ENCODE measurements around the gene FOXD2. TPM values are rescaled to one million over a fixed set of nuclear protein-coding genes. Genes with fewer than 3 reads are reported as not detected.

Gene FOXD2
- total RNA-seq, 1 experiment from 2014 or later, result 0.07 TPM

GRCh38 chr1:47477595-47478080 is 39.8 kb downstream of the FOXD2 start (continued):
- TF ChIP-seq PREB (CRISPR knock-in tag; IDR thresholded peaks at IDR 0.05; ENCODE audit: borderline replicate concordance), result no peak
- no peak for TF ChIP-seq USF2 (CRISPR knock-in tag; IDR thresholded peaks at IDR 0.05)
- TF ChIP-seq FOXP1 (CRISPR knock-in tag; IDR thresholded peaks at IDR 0.05; ENCODE audit: borderline replicate concordance), result no peak
- TF ChIP-seq IRF2 (CRISPR knock-in tag; IDR thresholded peaks at IDR 0.05; ENCODE audit: borderline replicate concordance, low read depth), result no peak
- no peak for TF ChIP-seq ZNF232 (CRISPR knock-in tag; IDR thresholded peaks at IDR 0.05)
- TF ChIP-seq HMGXB4 (CRISPR knock-in tag; IDR thresholded peaks at IDR 0.05), result no peak
- no peak for TF ChIP-seq CBFB (CRISPR knock-in tag; IDR thresholded peaks at IDR 0.05; ENCODE audit: low read depth)
- TF ChIP-seq NFYB (CRISPR knock-in tag; conservative IDR thresholded peaks at IDR 0.05; ENCODE audit: low read depth), result no peak
- TF ChIP-seq CDX4 (CRISPR knock-in tag; IDR thresholded peaks at IDR 0.05; ENCODE audit: borderline replicate concordance), result no peak
- no peak for TF ChIP-seq ERG (CRISPR knock-in tag; IDR thresholded peaks at IDR 0.05)

GRCh38 chr1:47478090-47478489 is 40.2 kb downstream of the FOXD2 start:
- H3K4me1 Mint-ChIP-seq, result peaks cover 12% of the 10 kb centered on the region
- no peak overlapping the region for H3K4me3 Mint-ChIP-seq
- peaks cover 4% of the 10 kb centered on the region for H3K9me3 Mint-ChIP-seq
- ChIA-PET POLR2A (no interaction called here), CTCF (interaction anchor here (4.1 kb wide), 1 partner anchor 29 kb away, joined by 16 read pairs; no protein-coding TSS in a partner anchor)
- H3K27me3 Mint-ChIP-seq (ENCODE audit: low read depth), result peaks cover 19% of the 10 kb centered on the region
- ATAC-seq (no peak), DNase-seq (ENCODE audit: low spot score) (no peak)
- 0 out of 2 replicates have a peak, but pooled peaks cover 2% of the 10 kb centered on the region for H3K36me3 Mint-ChIP-seq
- H3K27ac Mint-ChIP-seq, result 0 out of 2 replicates have a peak overlapping the region, but pooled peaks have one; percentile 27
- peak; percentile 30; the same call in 1 of the 2 replicates for TF ChIP-seq PREB (CRISPR knock-in tag; IDR thresholded peaks at IDR 0.05; ENCODE audit: borderline replicate concordance)
- no peak for TF ChIP-seq ZNF317 (CRISPR knock-in tag; IDR thresholded peaks at IDR 0.05; ENCODE audit: borderline replicate concordance, low read depth)
- no peak for TF ChIP-seq CTCF (IDR thresholded peaks at IDR 0.05)
- no peak for TF ChIP-seq TP53 (CRISPR knock-in tag; IDR thresholded peaks at IDR 0.05)
- TF ChIP-seq SP1 (CRISPR knock-in tag; conservative IDR thresholded peaks at IDR 0.05), result no peak
- TF ChIP-seq ZNF232 (CRISPR knock-in tag; IDR thresholded peaks at IDR 0.05), result no peak
- TF ChIP-seq ARID4B (CRISPR knock-in tag; IDR thresholded peaks at IDR 0.05; ENCODE audit: borderline replicate concordance), result no peak
- peak; percentile 59 for TF ChIP-seq GABPB1 (CRISPR knock-in tag; IDR thresholded peaks at IDR 0.05)
- TF ChIP-seq RORB (CRISPR knock-in tag; IDR thresholded peaks at IDR 0.05), result no peak
- TF ChIP-seq ZNF396 (CRISPR knock-in tag; IDR thresholded peaks at IDR 0.05; ENCODE audit: borderline replicate concordance), result no peak
- TF ChIP-seq ZMAT4 (CRISPR knock-in tag; IDR thresholded peaks at IDR 0.05), result no peak
- TF ChIP-seq NFE2L1 (CRISPR knock-in tag; IDR thresholded peaks at IDR 0.05), result no peak
- TF ChIP-seq ZNF138 (CRISPR knock-in tag; conservative IDR thresholded peaks at IDR 0.05), result no peak
- TF ChIP-seq ELF4 (CRISPR knock-in tag; IDR thresholded peaks at IDR 0.05; ENCODE audit: low read depth), result no peak

All from WTC11 (cell line).